ENCODE data around the gene MARF1.
A peak's percentile ranks its signal among the peaks of the same experiment; 100 is the strongest.

DNA sequence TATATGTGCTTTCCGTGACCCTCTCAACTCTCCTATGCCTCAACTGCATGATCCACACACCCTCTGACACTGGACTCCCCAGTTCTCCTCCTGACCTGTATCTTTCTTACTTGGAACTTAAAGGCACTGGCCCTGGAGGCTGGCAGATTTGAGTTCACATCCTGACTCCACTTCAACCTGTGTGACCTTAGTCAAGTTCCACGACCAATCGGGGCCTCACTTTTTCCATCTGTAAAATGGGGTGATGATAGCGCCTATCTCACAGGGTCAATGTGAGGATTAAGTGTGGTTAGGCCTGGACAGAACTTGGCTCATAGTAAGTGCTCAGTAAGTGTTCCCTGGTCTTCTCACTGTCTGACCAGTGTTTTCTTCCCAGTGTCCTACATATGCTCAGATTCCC is 25.1 kb downstream of the MARF1 start:
- TF ChIP-seq LCOR (CRISPR knock-in tag; IDR thresholded peaks at IDR 0.05) (no peak), HDGF (IDR thresholded peaks at IDR 0.05) (no peak), ZBTB8A (IDR thresholded peaks at IDR 0.05; ENCODE audit: partially characterized antibody) (no peak), E2F4 (CRISPR knock-in tag; IDR thresholded peaks at IDR 0.05; ENCODE audit: low read depth) (no peak), ZKSCAN1 (IDR thresholded peaks at IDR 0.05; ENCODE audit: low read depth, low read length) (no peak), TEAD4 (IDR thresholded peaks at IDR 0.05; ENCODE audit: low read length) (no peak), TEAD4 (CRISPR knock-in tag; IDR thresholded peaks at IDR 0.05; ENCODE audit: borderline replicate concordance) (no peak), POLR2A (conservative IDR thresholded peaks at IDR 0.05) (no peak), ZNF232 (CRISPR knock-in tag; IDR thresholded peaks at IDR 0.05) (no peak), ZBTB33 (CRISPR knock-in tag; IDR thresholded peaks at IDR 0.05) (peak; percentile 97), FOXM1 (IDR thresholded peaks at IDR 0.05; ENCODE audit: low read depth) (no peak), FOXM1 (CRISPR knock-in tag; IDR thresholded peaks at IDR 0.05; ENCODE audit: low read depth) (no peak)
- TF ChIP-seq, protein P1, sequence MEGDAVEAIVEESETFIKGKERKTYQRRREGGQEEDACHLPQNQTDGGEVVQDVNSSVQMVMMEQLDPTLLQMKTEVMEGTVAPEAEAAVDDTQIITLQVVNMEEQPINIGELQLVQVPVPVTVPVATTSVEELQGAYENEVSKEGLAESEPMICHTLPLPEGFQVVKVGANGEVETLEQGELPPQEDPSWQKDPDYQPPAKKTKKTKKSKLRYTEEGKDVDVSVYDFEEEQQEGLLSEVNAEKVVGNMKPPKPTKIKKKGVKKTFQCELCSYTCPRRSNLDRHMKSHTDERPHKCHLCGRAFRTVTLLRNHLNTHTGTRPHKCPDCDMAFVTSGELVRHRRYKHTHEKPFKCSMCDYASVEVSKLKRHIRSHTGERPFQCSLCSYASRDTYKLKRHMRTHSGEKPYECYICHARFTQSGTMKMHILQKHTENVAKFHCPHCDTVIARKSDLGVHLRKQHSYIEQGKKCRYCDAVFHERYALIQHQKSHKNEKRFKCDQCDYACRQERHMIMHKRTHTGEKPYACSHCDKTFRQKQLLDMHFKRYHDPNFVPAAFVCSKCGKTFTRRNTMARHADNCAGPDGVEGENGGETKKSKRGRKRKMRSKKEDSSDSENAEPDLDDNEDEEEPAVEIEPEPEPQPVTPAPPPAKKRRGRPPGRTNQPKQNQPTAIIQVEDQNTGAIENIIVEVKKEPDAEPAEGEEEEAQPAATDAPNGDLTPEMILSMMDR (IDR thresholded peaks at IDR 0.05 in 2 of 3, conservative IDR thresholded peaks at IDR 0.05 in 1 of 3; ENCODE audit: insufficient read depth in 2 of 3, low read depth in 1 of 3, low read length in 3 of 3) = no peak
- TF ChIP-seq, protein P2, sequence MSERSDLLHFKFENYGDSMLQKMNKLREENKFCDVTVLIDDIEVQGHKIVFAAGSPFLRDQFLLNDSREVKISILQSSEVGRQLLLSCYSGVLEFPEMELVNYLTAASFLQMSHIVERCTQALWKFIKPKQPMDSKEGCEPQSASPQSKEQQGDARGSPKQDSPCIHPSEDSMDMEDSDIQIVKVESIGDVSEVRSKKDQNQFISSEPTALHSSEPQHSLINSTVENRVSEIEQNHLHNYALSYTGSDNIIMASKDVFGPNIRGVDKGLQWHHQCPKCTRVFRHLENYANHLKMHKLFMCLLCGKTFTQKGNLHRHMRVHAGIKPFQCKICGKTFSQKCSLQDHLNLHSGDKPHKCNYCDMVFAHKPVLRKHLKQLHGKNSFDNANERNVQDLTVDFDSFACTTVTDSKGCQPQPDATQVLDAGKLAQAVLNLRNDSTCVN (CRISPR knock-in tag; IDR thresholded peaks at IDR 0.05) = no peak
- TF ChIP-seq, protein P3, sequence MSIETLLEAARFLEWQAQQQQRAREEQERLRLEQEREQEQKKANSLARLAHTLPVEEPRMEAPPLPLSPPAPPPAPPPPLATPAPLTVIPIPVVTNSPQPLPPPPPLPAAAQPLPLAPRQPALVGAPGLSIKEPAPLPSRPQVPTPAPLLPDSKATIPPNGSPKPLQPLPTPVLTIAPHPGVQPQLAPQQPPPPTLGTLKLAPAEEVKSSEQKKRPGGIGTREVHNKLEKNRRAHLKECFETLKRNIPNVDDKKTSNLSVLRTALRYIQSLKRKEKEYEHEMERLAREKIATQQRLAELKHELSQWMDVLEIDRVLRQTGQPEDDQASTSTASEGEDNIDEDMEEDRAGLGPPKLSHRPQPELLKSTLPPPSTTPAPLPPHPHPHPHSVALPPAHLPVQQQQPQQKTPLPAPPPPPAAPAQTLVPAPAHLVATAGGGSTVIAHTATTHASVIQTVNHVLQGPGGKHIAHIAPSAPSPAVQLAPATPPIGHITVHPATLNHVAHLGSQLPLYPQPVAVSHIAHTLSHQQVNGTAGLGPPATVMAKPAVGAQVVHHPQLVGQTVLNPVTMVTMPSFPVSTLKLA (conservative IDR thresholded peaks at IDR 0.05) = no peak
